Measurements from ENCODE around the gene PTPRU.

The PTPRU gene

GRCh38 chr1:29275435-29275834 lies 39.1 kb downstream of the PTPRU start:
- no peak overlapping the region for H3K4me3 ChIP-seq (ENCODE audit: low read depth, low read length)
- no peak for TF ChIP-seq CTCF (IDR thresholded peaks at IDR 0.05; ENCODE audit: insufficient read depth, low read length, missing control alignments)
- ChIA-PET CTCF (interaction anchor here (0.6 kb wide), 1 partner anchor 149 kb away, joined by 3 read pairs; no protein-coding TSS in a partner anchor), POLR2A (no interaction called here)
- DNase-seq (ENCODE audit: low read depth, low spot score), result no peak

- ChIA-PET CTCF (no interaction called here), POLR2A (no interaction called here)
- no peak overlapping the region for H3K4me3 ChIP-seq (ENCODE audit: low read depth, low read length)
- no peak for DNase-seq (ENCODE audit: low read depth, low spot score)
- TF ChIP-seq CTCF (IDR thresholded peaks at IDR 0.05; ENCODE audit: insufficient read depth, low read length, missing control alignments), result no peak
These were observed 41.8 kb downstream of the PTPRU start for GRCh38 chr1:29278124-29278523.

GRCh38 chr1:29279406-29279805 lies 43.1 kb downstream of the PTPRU start:
- no peak for TF ChIP-seq CTCF (IDR thresholded peaks at IDR 0.05; ENCODE audit: insufficient read depth, low read length, missing control alignments)

GRCh38 chr1:29279951-29280391 lies 43.6 kb downstream of the PTPRU start:
- POLR2A ChIA-PET, result no interaction called here
- DNase-seq (ENCODE audit: low read depth, low spot score), result no peak

More at GRCh38 chr1:29279406-29279805, 43.1 kb downstream of the PTPRU start:
- no peak overlapping the region for H3K4me3 ChIP-seq (ENCODE audit: low read depth, low read length)
- ChIA-PET CTCF (no interaction called here), POLR2A (no interaction called here)
- DNase-seq (ENCODE audit: low read depth, low spot score), result no peak

GRCh38 chr1:29280409-29281131 lies 44.2 kb downstream of the PTPRU start:
- no peak for TF ChIP-seq CTCF (IDR thresholded peaks at IDR 0.05; ENCODE audit: insufficient read depth, low read length, missing control alignments)
- DNase-seq (ENCODE audit: low read depth, low spot score), result no peak
- ChIA-PET CTCF (interaction anchor here (0.6 kb wide), 1 partner anchor 1460 kb away, joined by 3 read pairs; no protein-coding TSS in a partner anchor), POLR2A (no interaction called here)
- H3K4me3 ChIP-seq (ENCODE audit: low read depth, low read length), result no peak overlapping the region

More at GRCh38 chr1:29279951-29280391, 43.6 kb downstream of the PTPRU start:
- no peak for TF ChIP-seq CTCF (IDR thresholded peaks at IDR 0.05; ENCODE audit: insufficient read depth, low read length, missing control alignments)
- CTCF ChIA-PET, result no interaction called here
- no peak overlapping the region for H3K4me3 ChIP-seq (ENCODE audit: low read depth, low read length)

- no peak for TF ChIP-seq CTCF (IDR thresholded peaks at IDR 0.05; ENCODE audit: insufficient read depth, low read length, missing control alignments)
- ChIA-PET CTCF (no interaction called here), POLR2A (no interaction called here)
- H3K4me3 ChIP-seq (ENCODE audit: low read depth, low read length), result no peak overlapping the region
- DNase-seq (ENCODE audit: low read depth, low spot score), result no peak
These were observed 45.2 kb downstream of the PTPRU start for GRCh38 chr1:29281571-29281970.
